Measurements from ENCODE around the gene ANXA4.

GRCh38 chr2:69770747-69771146, 28.8 kb downstream of the ANXA4 start:
- TF ChIP-seq, protein P1, sequence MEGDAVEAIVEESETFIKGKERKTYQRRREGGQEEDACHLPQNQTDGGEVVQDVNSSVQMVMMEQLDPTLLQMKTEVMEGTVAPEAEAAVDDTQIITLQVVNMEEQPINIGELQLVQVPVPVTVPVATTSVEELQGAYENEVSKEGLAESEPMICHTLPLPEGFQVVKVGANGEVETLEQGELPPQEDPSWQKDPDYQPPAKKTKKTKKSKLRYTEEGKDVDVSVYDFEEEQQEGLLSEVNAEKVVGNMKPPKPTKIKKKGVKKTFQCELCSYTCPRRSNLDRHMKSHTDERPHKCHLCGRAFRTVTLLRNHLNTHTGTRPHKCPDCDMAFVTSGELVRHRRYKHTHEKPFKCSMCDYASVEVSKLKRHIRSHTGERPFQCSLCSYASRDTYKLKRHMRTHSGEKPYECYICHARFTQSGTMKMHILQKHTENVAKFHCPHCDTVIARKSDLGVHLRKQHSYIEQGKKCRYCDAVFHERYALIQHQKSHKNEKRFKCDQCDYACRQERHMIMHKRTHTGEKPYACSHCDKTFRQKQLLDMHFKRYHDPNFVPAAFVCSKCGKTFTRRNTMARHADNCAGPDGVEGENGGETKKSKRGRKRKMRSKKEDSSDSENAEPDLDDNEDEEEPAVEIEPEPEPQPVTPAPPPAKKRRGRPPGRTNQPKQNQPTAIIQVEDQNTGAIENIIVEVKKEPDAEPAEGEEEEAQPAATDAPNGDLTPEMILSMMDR (IDR thresholded peaks at IDR 0.05; ENCODE audit: low read length): no peak
- TF ChIP-seq EZH2 (IDR thresholded peaks at IDR 0.05; ENCODE audit: borderline replicate concordance, low read length): no peak

Measured in OCI-LY1 (cell line).